OCI-LY7 (cell line): ENCODE results near the gene MLST8. TPM values are rescaled to one million over a fixed set of nuclear protein-coding genes. Genes with fewer than 3 reads are reported as not detected.

Experiments used
- BruUV-seq: library from RNA; stranded (reverse); fragments of 400-500 nt; replicated peaks from 2 replicates; lab custom pipeline; 2021; lab: Mats Ljungman, UMichigan
- CTCF ChIA-PET: fragments of 300-600 bp; sonication (Branson Sonifier 250); formaldehyde crosslinking; loops from one replicate; lab custom pipeline; 2022; ENCODE audit warnings: antibody characterized with exemption; ENCODE audit not compliant: unreplicated experiment; lab: Charles Lee
- POLR2A ChIA-PET: fragments of 300-600 bp; sonication (Branson Sonifier 250); formaldehyde crosslinking; loops from one replicate; lab custom pipeline; 2022; ENCODE audit warnings: antibody characterized with exemption; lab: Charles Lee
- DNase-seq: peaks from one replicate; pipeline ENCODE4 v3.0.0-alpha.2; 2015; ENCODE audit warnings: low spot score
- H2AFZ ChIP-seq: fragments of 200-600 bp; sonication (generic), shearing (Covaris generic); 2 replicates; pipeline ENCODE4 v1.6.1; 2014; ENCODE audit warnings: mild to moderate bottlenecking, antibody characterized with exemption, low read length, moderate library complexity
- H3K27ac ChIP-seq: fragments of 200-600 bp; sonication (generic); 2 replicates; pipeline ENCODE4 v1.5.1; 2014; ENCODE audit warnings: mixed run types, low read depth, mild to moderate bottlenecking, moderate library complexity, low read length, inconsistent platforms; ENCODE audit not compliant: poor library complexity, severe bottlenecking
- H3K36me3 ChIP-seq: fragments of 200-600 bp; sonication (generic); 2 replicates; pipeline ENCODE4 v1.6.1; 2014; ENCODE audit warnings: mild to moderate bottlenecking, antibody characterized with exemption, low read length, moderate library complexity, mixed read lengths; ENCODE audit not compliant: insufficient read depth
- H3K4me1 ChIP-seq: fragments of 200-600 bp; sonication (generic); 2 replicates; pipeline ENCODE4 v1.5.1; 2014; ENCODE audit warnings: mild to moderate bottlenecking, low read length; ENCODE audit not compliant: insufficient read depth, poor library complexity, severe bottlenecking
- H3K4me2 ChIP-seq: fragments of 200-600 bp; sonication (generic); 2 replicates; pipeline ENCODE4 v1.6.1; 2014; ENCODE audit warnings: mild to moderate bottlenecking, low read length
- H3K4me3 ChIP-seq: fragments of 200-600 bp; sonication (generic); 2 replicates; pipeline ENCODE4 v1.5.1; 2014; ENCODE audit warnings: mild to moderate bottlenecking, low read depth, low read length; ENCODE audit not compliant: poor library complexity, severe bottlenecking
- H3K79me2 ChIP-seq: fragments of 200-600 bp; sonication (generic); 2 replicates; pipeline ENCODE4 v1.6.1; 2016; ENCODE audit warnings: low read depth, mild to moderate bottlenecking, low read length, moderate library complexity, mixed read lengths; ENCODE audit not compliant: insufficient read depth
- H3K9me2 ChIP-seq: fragments of 200-600 bp; sonication (generic); 2 replicates; pipeline ENCODE4 v1.6.1; 2016; ENCODE audit warnings: mild to moderate bottlenecking, low read length, mixed read lengths; ENCODE audit not compliant: insufficient read depth
- H3K9me3 ChIP-seq: fragments of 200-600 bp; sonication (generic); 2 replicates; pipeline ENCODE4 v1.6.1; 2014; ENCODE audit warnings: mild to moderate bottlenecking, mixed run types, low read length, mixed read lengths
- H4K20me1 ChIP-seq: fragments of 200-600 bp; sonication (generic); 2 replicates; pipeline ENCODE4 v1.6.1; 2014; ENCODE audit warnings: mild to moderate bottlenecking, antibody characterized with exemption, low read length, moderate library complexity, mixed read lengths; ENCODE audit not compliant: insufficient read depth
- CTCF ChIP-seq: fragments of 200-600 bp; sonication (generic); conservative IDR thresholded peaks from 2 replicates; pipeline ENCODE4 v1.5.1; 2014; ENCODE audit warnings: mild to moderate bottlenecking, antibody characterized with exemption, low read length, moderate library complexity, mixed read lengths
- EZH2phosphoT487 ChIP-seq: fragments of 200-600 bp; sonication (generic); IDR thresholded peaks from 2 replicates; pipeline ENCODE4 v1.6.1; 2018; ENCODE audit warnings: low read depth, borderline replicate concordance, mild to moderate bottlenecking, mixed run types, antibody characterized with exemption, low read length, moderate library complexity, mixed read lengths
- intact Hi-C: fragments of 100-400 bp; cut with micrococcal nuclease; formaldehyde crosslinking; loops from one replicate; pipeline ENCODE4 v1.10.0; 2022; ENCODE audit not compliant: unreplicated experiment
- total RNA-seq, 2 experiments: library from RNA; depleted of rRNA in 1 of 2; stranded (reverse); fragments of >200 nt in 1 of 2; shearing (Covaris generic) in 1 of 2; gene quantifications; 2 replicates each; pipeline ENCODE4 v1.2.3, GENCODE V29; 2014 to 2022

Gene MLST8
- total RNA-seq, 2 experiments from 2014 or later: 65.4 to 71.3 TPM

- Histone ChIP-seq H3K4me3 (no peak overlapping the region), H3K9me3 (no peaks in the 10 kb centered on the region), H4K20me1 (no peaks in the 10 kb centered on the region), H3K4me1 (peaks cover 5% of the 10 kb centered on the region), H3K9me2 (no peaks in the 10 kb centered on the region), H2AFZ (no peak overlapping the region), H3K4me2 (no peak overlapping the region), H3K36me3 (peaks cover 71% of the 10 kb centered on the region), H3K79me2 (peaks cover 12% of the 10 kb centered on the region), H3K27ac (no peak overlapping the region)
- no TSS peak for BruUV-seq
- no peak for DNase-seq
- intact Hi-C loops: no loop called here
- POLR2A ChIA-PET: no interaction called here
- TF ChIP-seq CTCF (no peak), EZH2phosphoT487 (no peak)
- CTCF ChIA-PET: no interaction called here
These were observed 39.9 kb downstream of the MLST8 start for GRCh38 chr16:2244926-2245795.

GRCh38 chr16:2246301-2246885 lies 41.1 kb downstream of the MLST8 start:
- H3K4me2 ChIP-seq: no peak overlapping the region
- intact Hi-C loops: no loop called here
- no peak overlapping the region for H3K27ac ChIP-seq
- CTCF ChIA-PET: no interaction called here
- no peaks in the 10 kb centered on the region for H4K20me1 ChIP-seq
- no peak overlapping the region for H2AFZ ChIP-seq
- H3K9me2 ChIP-seq: no peaks in the 10 kb centered on the region
- H3K4me3 ChIP-seq: no peak overlapping the region
- POLR2A ChIA-PET: interaction anchor here (1.0 kb wide), 1 partner anchor 15 kb away, joined by 3 read pairs; no protein-coding TSS in a partner anchor
- no peaks in the 10 kb centered on the region for H3K9me3 ChIP-seq
- peaks cover 69% of the 10 kb centered on the region for H3K36me3 ChIP-seq
- peaks cover 20% of the 10 kb centered on the region for H3K79me2 ChIP-seq
- DNase-seq: no peak
- peaks cover 8% of the 10 kb centered on the region for H3K4me1 ChIP-seq
- no TSS peak for BruUV-seq
- TF ChIP-seq CTCF: no peak
